Calu3 (cell line): ENCODE measurements around the gene BPIFB3. TPM values are rescaled to one million over a fixed set of nuclear protein-coding genes. Genes with fewer than 3 reads are reported as not detected.

Source experiments
- BruUV-seq: library from RNA; stranded (reverse); fragments of 400-500 nt; replicated peaks from 2 replicates; lab custom pipeline; 2021; lab: Mats Ljungman, UMichigan
- CTCF ChIA-PET: fragments of 300-600 bp; sonication (Branson Sonifier 250); formaldehyde crosslinking; loops from one replicate; lab custom pipeline; 2022; ENCODE audit warnings: antibody characterized with exemption; lab: Charles Lee
- DNase-seq: peaks from one replicate; pipeline ENCODE4 v3.0.0; 2022
- H3K27ac Mint-ChIP-seq: one replicate; pipeline ENCODE4 v1.8.0; 2022; ENCODE audit warnings: mixed read lengths; ENCODE audit not compliant: unreplicated experiment
- H3K27me3 Mint-ChIP-seq: one replicate; pipeline ENCODE4 v1.8.0; 2022; ENCODE audit warnings: mixed read lengths; ENCODE audit not compliant: unreplicated experiment
- H3K36me3 Mint-ChIP-seq: one replicate; pipeline ENCODE4 v1.8.0; 2022; ENCODE audit warnings: mild to moderate bottlenecking, moderate library complexity, mixed read lengths; ENCODE audit not compliant: insufficient read depth, unreplicated experiment
- H3K4me1 Mint-ChIP-seq: one replicate; pipeline ENCODE4 v1.8.0; 2022; ENCODE audit warnings: mild to moderate bottlenecking, low read depth, mixed read lengths; ENCODE audit not compliant: unreplicated experiment
- H3K4me3 Mint-ChIP-seq: one replicate; pipeline ENCODE4 v1.8.0; 2022; ENCODE audit warnings: mild to moderate bottlenecking, low read depth, moderate library complexity, mixed read lengths; ENCODE audit not compliant: unreplicated experiment
- H3K9me3 Mint-ChIP-seq: one replicate; pipeline ENCODE4 v1.8.0; 2022; ENCODE audit warnings: low read depth, mixed read lengths; ENCODE audit not compliant: unreplicated experiment
- CTCF ChIP-seq: fragments of 200-600 bp; IDR thresholded peaks from one replicate; pipeline ENCODE4 v1.8.0; 2022; ENCODE audit warnings: antibody characterized with exemption; ENCODE audit not compliant: unreplicated experiment
- intact Hi-C: fragments of 100-400 bp; cut with micrococcal nuclease; formaldehyde crosslinking; loops from one replicate; pipeline ENCODE4 v1.10.0; 2022; ENCODE audit not compliant: unreplicated experiment
- total RNA-seq: library from RNA; stranded (reverse); gene quantifications from 2 replicates; pipeline ENCODE4 v1.2.3, GENCODE V29; 2022

Gene BPIFB3
- total RNA-seq, 1 experiment from 2014 or later, result not detected

GRCh38 chr20:33024243-33024560 is 29.5 kb upstream of the BPIFB3 start:
- no peak overlapping the region for H3K4me3 Mint-ChIP-seq
- no peaks in the 10 kb centered on the region for H3K9me3 Mint-ChIP-seq
- H3K27ac Mint-ChIP-seq, result no peak overlapping the region
- peaks cover 27% of the 10 kb centered on the region for H3K27me3 Mint-ChIP-seq
- H3K4me1 Mint-ChIP-seq, result no peaks in the 10 kb centered on the region
- H3K36me3 Mint-ChIP-seq, result no peaks in the 10 kb centered on the region
- no peak for TF ChIP-seq CTCF
- no TSS peak for BruUV-seq
- DNase-seq, result no peak
- CTCF ChIA-PET, result no interaction called here
- intact Hi-C loops, result no loop called here

- DNase-seq, result no peak
- H3K27me3 Mint-ChIP-seq, result peaks cover 21% of the 10 kb centered on the region
- intact Hi-C loops, result no loop called here
- no peaks in the 10 kb centered on the region for H3K36me3 Mint-ChIP-seq
- no peak overlapping the region for H3K4me3 Mint-ChIP-seq
- H3K9me3 Mint-ChIP-seq, result no peaks in the 10 kb centered on the region
- CTCF ChIA-PET, result no interaction called here
- H3K27ac Mint-ChIP-seq, result no peak overlapping the region
- BruUV-seq, result no TSS peak
- no peak for TF ChIP-seq CTCF
- no peaks in the 10 kb centered on the region for H3K4me1 Mint-ChIP-seq
Measured at GRCh38 chr20:33024609-33025317, 28.9 kb upstream of the BPIFB3 start.

- intact Hi-C loops, result no loop called here
- H3K4me3 Mint-ChIP-seq, result no peak overlapping the region
- H3K4me1 Mint-ChIP-seq, result no peaks in the 10 kb centered on the region
- H3K27me3 Mint-ChIP-seq, result peaks cover 15% of the 10 kb centered on the region
- TF ChIP-seq CTCF, result no peak
- no peaks in the 10 kb centered on the region for H3K36me3 Mint-ChIP-seq
- CTCF ChIA-PET, result no interaction called here
- BruUV-seq, result no TSS peak
- H3K27ac Mint-ChIP-seq, result no peak overlapping the region
- H3K9me3 Mint-ChIP-seq, result no peaks in the 10 kb centered on the region
- DNase-seq, result no peak
Measured at GRCh38 chr20:33025318-33025876, 28.3 kb upstream of the BPIFB3 start.

GRCh38 chr20:33026072-33026778 is 27.5 kb upstream of the BPIFB3 start:
- intact Hi-C loops, result no loop called here
- TF ChIP-seq CTCF, result no peak
- Mint-ChIP-seq H3K4me1 (no peaks in the 10 kb centered on the region), H3K27me3 (peaks cover 7% of the 10 kb centered on the region), H3K27ac (no peak overlapping the region), H3K36me3 (no peaks in the 10 kb centered on the region), H3K9me3 (no peaks in the 10 kb centered on the region), H3K4me3 (no peak overlapping the region)
- CTCF ChIA-PET, result no interaction called here
- no TSS peak for BruUV-seq
- no peak for DNase-seq
